Kidney (tissue), 14 donors: Measurements from ENCODE around the gene HHAT. TPM values are rescaled to one million over a fixed set of nuclear protein-coding genes. Genes with fewer than 3 reads are reported as not detected.

ENCODE experiments used
- DNase-seq, 5 donors: peaks; one replicate each; pipeline ENCODE4 v3.0.0-alpha.2; 2013 to 2020
- FAIRE-seq: peaks from 2 replicates; lab custom pipeline; 2012; peaks lifted over from hg19 to GRCh38; lab: Jason Lieb, UNC
- H3K27ac ChIP-seq, 2 donors: one replicate each; pipeline ENCODE4 v1.7.0; 2013; ENCODE audit warnings: low read depth in 2 of 2, low read length in 2 of 2, inconsistent platforms in 1 of 2
- H3K27me3 ChIP-seq: one replicate; pipeline ENCODE4 v1.7.1; 2013; ENCODE audit warnings: low read length, inconsistent platforms; ENCODE audit not compliant: control insufficient read depth, insufficient read depth
- H3K36me3 ChIP-seq, 3 donors: one replicate each; pipeline versions ENCODE4 v1.7.0 to v1.7.1; 2013; ENCODE audit warnings: low read length in 3 of 3, control low read depth in 1 of 3, inconsistent platforms in 1 of 3; ENCODE audit not compliant: insufficient read depth in 3 of 3, control insufficient read depth in 2 of 3
- H3K4me1 ChIP-seq, 3 donors: one replicate each; pipeline versions ENCODE4 v1.7.0 to v1.7.1; 2013; ENCODE audit warnings: low read length in 3 of 3, inconsistent platforms in 1 of 3, low read depth in 1 of 3; ENCODE audit not compliant: control insufficient read depth in 2 of 3, insufficient read depth in 2 of 3
- H3K4me3 ChIP-seq, 3 donors: one replicate each; pipeline versions ENCODE4 v1.7.0 to v1.8.1; 2013; ENCODE audit warnings: low read length in 3 of 3, control low read depth in 1 of 3, inconsistent platforms in 1 of 3
- H3K9ac ChIP-seq, 3 donors: one replicate each; pipeline versions ENCODE4 v1.7.0 to v1.7.1; 2013; ENCODE audit warnings: low read length in 3 of 3, control low read depth in 1 of 3, inconsistent platforms in 1 of 3
- H3K9me3 ChIP-seq, 3 donors: one replicate each; pipeline versions ENCODE4 v1.7.0 to v1.7.1; 2013; ENCODE audit warnings: low read length in 3 of 3, control low read depth in 1 of 3, inconsistent platforms in 1 of 3; ENCODE audit not compliant: control insufficient read depth in 2 of 3, insufficient read depth in 1 of 3
- CTCF ChIP-seq: IDR thresholded peaks from 3 replicates; pipeline ENCODE4 v1.5.1; 2012; ENCODE audit warnings: mild to moderate bottlenecking, moderate library complexity, borderline replicate concordance; ENCODE audit not compliant: insufficient read depth; ENCODE audit errors: extremely low read depth
- intact Hi-C: fragments of 100-400 bp; cut with DNase I; formaldehyde crosslinking; loops from one replicate; pipeline ENCODE4 v1.11.1; 2022
- polyA plus RNA-seq: library from polyadenylated mRNA; stranded (reverse); fragments of 350-450 nt; fragmentation: Illumina TruSeq; extraction: RNeasy Lipid Tissue Mini Kit (QIAGEN cat#74804); gene quantifications from one replicate; pipeline ENCODE4 v1.2.3, GENCODE V29; 2014; ENCODE audit warnings: low read depth, low replicate concordance; ENCODE audit not compliant: insufficient read depth
- total RNA-seq: library from RNA; stranded (reverse); fragmentation: NEBNext Ultra II Directional; extraction: Animal tissue kit (Norgen Biotek cat#: 25700); gene quantifications from one replicate; pipeline ENCODE4 v1.2.1, GENCODE V29; 2021
- donor health status: control.
- donor health status: control.
- donor health status: control.
- donor health status: control.
- donor health status: control.
- donor health status: DM: yes; HTN: yes; CAD: no.
- donor health status: Normal renal cell carcinoma (clear cell type).

The HHAT gene
- total and polyA plus RNA-seq, 2 donors from 2014 or later, result 5.5 to 9.7 TPM

DNA sequence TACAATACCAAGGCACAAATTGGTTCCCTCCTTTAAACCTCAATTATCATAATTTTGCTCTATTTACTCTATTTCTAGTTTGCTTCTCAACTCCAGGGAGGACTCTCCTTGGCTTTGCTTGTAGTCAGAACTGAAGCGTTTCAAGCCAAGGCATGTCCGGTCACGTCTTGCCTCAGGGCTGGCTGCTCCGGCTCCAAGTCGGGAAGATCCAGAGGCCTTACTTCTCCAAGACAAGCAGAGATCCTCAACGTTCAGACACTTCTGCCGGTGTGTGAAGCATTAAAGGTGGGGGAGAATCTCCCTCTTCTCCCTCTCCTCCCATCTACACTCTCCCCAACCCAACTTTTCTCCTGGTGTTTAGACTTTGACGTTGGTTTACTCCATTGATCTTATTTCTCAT, 7.2 kb upstream of the HHAT start:
- Histone ChIP-seq H3K4me1 (no peaks in the 10 kb centered on the region), H3K9me3 (no peaks in the 10 kb centered on the region), H3K36me3 (no peaks in the 10 kb centered on the region), H3K27ac (no peak overlapping the region), H3K9ac (no peak overlapping the region), H3K27me3 (no peaks in the 10 kb centered on the region), H3K4me3 (no peak overlapping the region)
- TF ChIP-seq CTCF, result no peak
- no peak for FAIRE-seq
- intact Hi-C loops, result no loop called here
- DNase-seq, result no peak

DNA sequence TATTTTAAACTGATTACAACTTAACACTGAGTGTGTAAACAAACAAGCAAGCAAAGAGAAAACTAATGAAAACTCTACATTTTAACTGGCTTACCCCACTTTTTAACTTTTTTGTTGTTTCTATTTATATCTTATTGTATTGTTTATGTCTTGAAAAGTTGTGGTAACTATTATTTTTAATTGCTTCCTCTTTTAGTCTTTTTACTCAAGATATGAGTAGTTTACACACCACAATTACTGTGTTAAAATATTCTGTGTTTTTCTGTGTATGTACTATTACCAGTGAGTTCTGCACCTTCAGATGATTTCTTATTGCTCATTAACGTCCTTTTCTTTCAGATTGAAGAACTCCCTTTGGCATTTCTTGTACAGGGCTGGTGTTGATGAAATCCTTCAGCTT, 4.7 kb upstream of the HHAT start:
- no peaks in the 10 kb centered on the region for H3K9me3 ChIP-seq
- no peaks in the 10 kb centered on the region for H3K36me3 ChIP-seq
- FAIRE-seq (no peak), DNase-seq (no peak)
- H3K4me3 ChIP-seq, result no peak overlapping the region
- intact Hi-C loops, result no loop called here
- H3K27me3 ChIP-seq, result no peaks in the 10 kb centered on the region
- TF ChIP-seq CTCF, result no peak
- H3K27ac ChIP-seq, result no peak overlapping the region
- H3K4me1 ChIP-seq, result peaks cover 0 to 4% (median 0%) of the 10 kb centered on the region in 3 donors
- H3K9ac ChIP-seq, result no peak overlapping the region

DNA sequence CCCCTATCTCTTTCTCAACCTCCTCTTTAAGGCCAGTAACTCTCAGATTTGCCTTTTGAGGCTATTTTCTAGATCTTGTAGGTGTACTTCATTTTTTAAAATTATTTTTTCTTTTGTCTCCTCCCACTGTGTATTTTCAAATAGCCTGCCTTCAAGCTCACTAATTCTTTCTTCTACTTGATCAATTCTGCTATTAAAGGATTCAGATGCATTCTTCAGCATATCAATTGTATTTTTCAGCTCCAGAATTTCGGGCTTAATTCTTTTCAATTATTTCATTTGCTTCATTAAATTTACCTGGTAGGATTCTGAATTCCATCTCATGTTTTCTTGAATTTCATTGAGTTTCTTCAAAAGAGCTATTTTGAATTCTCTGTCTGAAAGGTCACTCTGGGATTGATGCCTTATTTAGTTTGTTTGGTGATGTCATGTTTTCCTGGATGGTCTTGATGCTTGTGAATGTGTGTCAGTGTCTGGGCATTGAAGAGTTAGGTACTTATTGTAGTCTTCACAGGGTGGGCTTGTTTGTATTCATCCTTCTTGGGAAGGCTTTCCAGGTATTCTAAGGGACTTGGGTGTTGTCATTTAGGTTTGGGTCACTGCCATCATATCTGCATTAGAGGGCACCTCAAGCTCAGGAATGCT, 3.6 kb upstream of the HHAT start:
- no peak for TF ChIP-seq CTCF
- H3K36me3 ChIP-seq, result no peaks in the 10 kb centered on the region
- no peaks in the 10 kb centered on the region for H3K9me3 ChIP-seq
- H3K4me3 ChIP-seq, result no peak overlapping the region
- H3K27ac ChIP-seq, result no peak overlapping the region
- no peak overlapping the region for H3K9ac ChIP-seq
- no peaks in the 10 kb centered on the region for H3K27me3 ChIP-seq
- DNase-seq, result no peak
- peaks cover 0 to 7% (median 0%) of the 10 kb centered on the region in 3 donors for H3K4me1 ChIP-seq
- no peak for FAIRE-seq
- intact Hi-C loops, result no loop called here
